HS-5 (cell line): ENCODE data around the gene MPIG6B.
A peak's percentile ranks its signal among the peaks of the same experiment; 100 is the strongest.

ENCODE experiments used
- DNase-seq: peaks from one replicate; pipeline ENCODE4 v3.0.0-alpha.2; 2012; ENCODE audit warnings: low read depth

Gene MPIG6B

DNA sequence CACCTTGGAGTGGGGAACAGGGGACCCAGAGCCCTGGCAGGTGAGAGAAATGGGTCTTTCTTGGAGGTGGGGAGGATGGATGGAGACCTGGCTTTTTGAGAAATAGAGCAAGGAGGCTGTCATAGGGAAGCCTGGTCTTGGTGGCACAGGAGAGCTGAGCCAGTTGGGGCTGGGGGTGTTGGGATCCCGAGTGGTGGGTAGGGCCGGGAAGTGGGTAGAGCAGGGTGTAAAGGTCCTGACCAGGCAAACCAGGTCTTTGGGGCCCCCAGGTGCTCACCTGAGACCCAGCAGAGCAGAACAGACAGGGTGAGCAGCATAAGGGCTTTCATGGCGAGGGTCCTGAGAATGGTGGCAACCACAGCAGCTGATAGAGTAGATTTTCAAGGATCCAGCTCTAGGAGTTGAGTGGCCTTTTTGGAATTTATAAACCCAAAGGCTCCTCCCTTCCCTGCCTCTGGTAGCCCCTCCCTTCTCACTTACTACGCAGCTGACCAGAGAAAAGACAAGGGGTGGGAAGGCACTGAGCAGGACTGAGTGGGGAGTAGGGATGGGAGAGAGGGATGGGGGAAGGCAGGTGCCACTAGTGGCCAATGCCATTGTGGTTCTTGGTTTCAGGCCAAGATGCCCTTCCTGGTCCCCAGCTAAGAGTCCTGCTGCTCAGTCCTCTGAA is 1.7 kb upstream of the MPIG6B start, which contains the start of gene LY6G6C:
TSS of gene LY6G6C (minus strand) at position 396 of the 670 bp plus-strand sequence. CDS start at position 329, 67 bp downstream.
- DNase-seq: no peak

DNA sequence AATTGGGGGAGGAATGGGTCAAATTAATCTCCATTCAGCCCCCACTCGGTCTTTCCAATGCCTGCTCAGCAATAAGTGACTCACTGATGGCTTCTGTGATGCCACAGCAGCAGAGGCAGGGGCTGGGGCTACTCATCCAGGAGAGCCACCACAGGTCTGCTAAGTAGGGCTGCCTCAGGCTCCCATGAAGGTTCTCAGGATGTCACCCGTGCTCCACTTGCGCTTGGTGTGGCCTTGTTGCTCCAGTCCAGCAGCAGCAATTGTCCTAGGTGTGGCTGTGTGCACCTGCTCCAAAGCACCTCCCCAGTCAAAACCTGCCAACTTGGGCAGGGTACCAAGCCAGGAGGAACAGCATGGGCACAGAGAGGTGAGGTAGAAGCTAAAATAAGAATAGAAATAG is 1.0 kb upstream of the MPIG6B start:
- DNase-seq: no peak

DNA sequence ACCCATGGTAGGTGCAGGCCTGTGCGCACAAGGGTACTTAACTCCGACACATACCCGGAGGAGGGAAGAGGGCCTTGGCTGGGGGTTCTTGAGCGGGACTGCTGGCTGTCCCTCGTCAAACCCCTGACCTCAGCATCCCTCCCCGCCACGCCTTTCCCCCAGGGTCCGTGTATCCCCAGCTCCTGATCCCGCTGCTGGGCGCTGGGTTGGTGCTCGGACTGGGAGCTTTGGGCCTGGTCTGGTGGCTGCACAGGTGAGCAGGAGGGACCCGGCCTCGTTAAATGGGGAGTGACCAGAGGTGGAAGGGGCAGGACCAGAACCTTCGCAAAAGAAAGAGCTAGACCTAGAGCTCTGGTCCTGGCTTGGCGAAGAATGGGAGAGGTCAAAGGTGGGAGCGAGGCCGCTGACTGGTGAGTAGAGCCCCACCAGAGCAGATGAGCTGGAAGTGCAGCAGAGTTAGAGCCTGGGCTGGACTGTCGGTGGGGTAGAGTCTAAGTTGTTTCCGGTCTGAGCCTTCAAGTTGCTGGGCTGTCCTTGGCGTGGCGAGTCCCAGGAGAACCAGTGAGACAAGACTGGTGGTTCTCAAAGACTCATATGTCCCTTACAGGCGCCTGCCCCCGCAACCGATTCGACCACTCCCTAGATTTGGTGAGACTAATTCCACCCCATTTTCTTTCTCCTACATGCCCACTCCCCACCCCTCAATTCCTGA is 963 bp downstream of the MPIG6B start:
- no peak for DNase-seq

DNA sequence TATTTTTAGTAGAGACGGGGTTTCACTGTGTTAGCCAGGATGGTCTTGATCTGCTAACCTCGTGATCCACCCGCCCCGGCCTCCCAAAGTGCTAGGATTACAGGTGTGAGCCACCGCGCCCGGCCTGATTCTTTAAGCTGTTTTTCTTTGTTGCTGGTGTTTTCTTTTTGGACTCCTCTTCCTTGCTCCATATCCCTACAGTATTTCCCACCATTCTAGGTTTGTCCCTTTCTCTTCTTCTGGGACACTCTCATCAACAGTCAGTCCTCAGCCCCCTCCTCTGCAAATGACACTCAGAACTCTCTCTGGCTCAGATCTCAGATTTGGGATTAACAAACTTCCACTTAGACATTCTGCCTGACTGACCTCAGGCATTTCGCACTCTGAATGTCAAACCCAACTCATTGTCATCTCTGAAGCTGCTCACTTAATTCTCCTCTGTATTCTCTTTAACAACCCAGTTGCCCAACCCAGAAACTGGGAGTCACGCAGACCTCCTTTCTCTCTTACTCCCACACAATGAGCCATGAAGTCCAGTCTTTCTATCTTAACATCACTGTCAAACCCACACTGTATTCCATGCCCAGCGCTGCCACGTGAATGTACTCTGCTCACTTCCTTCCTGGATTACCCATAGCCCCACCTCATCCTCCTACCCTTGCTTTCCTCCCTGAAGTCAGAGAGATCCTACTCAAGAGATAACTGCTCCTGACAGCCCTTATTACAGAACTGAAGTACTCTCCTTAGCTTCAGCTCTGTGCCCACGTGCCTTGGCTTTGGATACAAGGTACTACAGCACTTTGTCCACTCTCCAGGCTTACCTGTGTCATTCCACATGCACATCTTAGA is 2.6 kb downstream of the MPIG6B start:
- no peak for DNase-seq

DNA sequence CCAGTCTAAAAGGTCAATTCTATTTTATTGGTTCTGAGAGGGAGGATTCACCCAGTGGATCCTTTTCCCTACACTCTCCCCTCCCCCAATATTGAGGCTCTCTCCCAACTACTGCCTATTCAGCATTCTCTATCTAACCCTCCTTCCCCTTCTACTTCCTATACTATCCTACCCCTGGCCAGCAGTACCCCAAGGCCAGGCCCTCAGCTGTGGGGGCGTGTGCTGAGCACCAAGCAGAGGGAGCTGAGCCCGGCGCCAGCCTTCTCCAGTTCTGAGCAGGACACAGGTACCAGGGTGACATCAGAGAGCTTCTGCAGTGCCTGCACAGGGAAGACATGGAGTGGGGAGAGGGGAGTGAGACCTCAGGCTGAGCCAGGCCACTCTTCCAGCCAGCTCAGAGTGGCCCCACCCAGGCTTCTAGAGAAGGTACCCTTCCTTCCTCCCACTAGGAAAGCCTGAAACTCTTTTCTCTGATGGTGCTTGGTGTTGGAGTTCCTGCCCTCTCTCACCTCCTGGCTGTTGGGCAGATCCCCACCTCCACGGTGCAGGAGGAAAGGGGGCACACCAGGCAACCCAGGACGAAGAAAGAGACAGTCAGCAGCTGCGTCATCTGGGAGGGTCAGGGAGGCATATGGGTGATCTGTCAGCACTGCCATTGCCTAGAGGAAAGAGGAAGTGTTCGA is 4.0 kb downstream of the MPIG6B start:
- no peak for DNase-seq

DNA sequence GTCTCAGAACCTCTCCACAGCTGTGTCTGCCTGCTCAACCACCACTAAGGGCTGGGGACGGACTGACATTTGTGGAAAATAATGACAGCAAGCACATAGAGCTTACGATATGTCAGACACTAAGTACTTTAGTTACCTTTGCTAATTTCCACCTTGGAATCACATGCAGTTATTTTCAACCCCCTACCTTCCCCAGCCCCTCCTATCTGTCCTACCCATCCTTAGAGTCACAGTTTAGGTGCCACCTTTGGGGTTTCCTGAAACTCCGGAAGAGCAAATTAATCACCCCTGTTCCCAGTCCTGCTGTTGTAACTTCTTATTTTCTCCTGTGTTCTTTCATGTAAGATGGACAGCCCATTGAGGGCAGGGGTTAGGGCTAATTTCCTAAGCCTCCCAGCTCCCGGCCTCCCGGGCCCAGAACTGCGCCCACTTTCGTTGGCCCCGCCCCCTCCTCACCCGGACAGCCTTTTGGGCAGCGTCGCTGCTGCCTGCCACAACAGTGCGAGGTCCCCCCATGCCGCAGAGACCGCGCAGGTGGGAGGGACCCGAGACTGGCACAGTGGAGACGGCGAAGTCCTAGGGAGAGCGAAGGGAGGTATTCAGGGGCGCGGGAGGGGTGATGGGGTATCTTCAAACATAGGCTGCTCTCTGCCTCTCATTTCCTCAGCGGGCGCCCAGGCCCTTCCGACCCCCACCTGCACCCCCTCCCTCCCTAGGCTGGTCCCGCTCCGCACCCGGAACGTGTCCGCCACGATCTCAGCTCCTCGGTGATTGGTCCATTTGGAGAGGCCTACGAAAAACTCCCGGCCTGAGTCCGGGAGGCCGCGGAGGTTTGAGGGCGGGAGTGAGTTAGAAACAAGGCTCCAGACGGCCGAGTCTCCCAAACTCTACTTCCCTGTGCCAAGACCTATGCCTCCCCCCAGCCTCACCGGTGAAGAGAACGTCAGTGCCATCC is 4.8 kb downstream of the MPIG6B start:
- DNase-seq: no peak

DNA sequence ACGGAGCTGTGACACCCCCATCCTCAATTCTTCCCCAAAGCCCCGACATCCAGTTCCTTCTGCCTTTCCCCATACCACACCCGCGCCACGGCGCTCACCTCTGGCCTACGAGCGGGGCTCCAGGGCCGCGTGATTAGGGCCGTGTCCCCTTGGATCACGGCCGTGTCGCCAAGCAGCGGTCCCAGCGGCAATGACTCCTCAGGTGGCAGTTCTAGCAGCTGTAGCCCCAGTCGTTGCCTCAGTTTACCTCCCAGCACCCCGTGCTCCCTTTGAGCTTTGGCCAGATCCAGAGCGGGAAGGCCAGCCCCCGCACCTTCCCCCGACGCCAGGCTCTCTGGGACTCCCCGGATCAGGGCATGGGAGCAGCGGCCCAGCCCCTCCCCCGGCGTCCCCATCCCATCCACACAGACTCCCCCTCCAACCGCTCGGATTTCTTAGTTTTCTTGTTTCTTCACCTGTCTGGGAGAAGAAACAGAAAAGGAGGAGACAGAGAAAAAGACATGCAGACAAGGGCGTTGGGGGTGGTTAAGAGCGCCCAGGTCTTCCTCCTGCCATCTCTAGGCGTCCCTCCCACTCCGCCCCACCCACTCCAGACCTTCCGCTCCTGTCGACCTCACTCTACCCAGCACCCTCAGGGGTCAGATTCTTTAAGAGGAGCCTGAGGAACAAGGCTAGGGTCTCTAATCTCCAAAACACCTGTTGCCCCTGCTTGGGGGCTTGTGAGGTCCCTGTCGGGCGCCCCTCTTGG is 5.8 kb downstream of the MPIG6B start, which contains the start of gene DDAH2:
TSS of gene DDAH2 (minus strand) at position 533 of the 748 bp plus-strand sequence. CDS start at position 395, 138 bp downstream.
- DNase-seq: no peak

DNA sequence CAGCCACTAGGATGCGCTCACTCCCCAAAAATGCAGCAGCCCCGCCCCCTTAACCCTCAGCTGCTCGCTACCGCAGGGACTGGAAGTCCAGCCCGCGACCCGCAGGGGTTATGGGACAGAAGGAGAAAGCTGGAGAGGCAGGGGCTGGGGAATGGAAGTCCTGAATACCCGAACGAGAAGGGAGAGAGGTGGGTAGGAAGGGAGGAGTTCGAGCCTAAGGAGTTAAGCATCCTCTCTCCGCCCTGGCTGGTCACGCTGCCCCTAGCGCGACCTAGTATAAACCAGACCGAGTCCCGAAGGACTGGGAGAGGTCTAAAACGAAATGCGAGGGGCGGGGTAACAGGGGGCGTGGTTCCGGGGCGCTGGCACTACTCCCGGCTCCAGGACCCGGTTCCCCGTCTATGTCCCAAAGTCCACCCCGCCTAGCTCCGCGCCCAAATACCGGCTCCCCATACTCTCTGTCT is 6.4 kb downstream of the MPIG6B start:
- DNase-seq: no peak

DNA sequence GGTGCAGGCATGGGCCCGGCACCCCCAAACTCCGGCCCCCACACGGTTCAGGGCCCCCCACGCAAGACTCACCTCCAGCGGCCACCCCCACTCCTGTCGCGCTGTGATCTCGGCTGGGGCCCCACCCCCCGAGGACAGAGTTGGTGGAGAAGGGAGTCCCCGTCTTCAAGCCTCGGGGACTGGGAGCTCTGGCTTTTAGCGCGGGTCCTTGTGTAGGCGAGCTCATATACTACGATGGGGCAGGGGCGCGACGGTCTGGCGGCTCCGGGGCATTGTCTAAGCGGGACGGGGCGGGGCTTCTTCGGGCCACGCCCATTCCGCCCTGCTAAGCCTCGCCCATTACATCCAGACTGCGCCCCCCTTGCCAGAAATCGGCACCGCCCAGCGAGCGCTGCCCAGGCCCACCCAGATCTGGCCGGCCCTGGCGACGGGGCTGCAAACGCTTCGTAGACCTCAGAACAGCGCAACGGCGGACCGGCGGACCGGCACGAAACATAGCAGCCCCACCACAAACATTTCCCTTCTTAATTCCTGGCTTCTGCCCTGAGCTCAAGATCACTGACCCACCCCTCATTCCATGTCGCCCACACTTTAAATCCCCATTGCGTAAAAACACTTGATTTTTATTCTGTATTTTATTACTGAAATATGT is 6.9 kb downstream of the MPIG6B start:
- DNase-seq: no peak

DNA sequence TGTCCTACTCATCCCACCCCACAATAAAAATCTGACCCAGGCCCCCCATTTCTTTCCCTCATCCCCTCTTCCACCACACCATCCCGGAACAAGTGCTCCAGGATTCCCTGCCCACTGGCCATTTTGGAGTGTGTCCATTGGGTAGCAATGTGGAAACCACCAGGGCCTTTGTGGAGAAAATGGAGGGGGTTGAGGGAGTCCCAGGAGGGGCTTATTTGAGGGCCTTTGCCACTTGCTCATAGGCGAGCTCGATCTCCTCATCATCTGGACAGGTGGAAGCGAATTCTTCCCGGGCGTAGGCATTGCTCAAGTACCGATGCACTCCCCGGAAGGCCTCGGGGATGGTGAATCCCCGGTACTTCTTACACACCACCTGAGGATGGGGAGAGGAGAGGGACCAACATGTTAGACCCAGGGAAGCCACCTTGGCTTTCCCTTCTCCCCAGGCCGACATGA is 7.5 kb downstream of the MPIG6B start:
- DNase-seq: no peak

DNA sequence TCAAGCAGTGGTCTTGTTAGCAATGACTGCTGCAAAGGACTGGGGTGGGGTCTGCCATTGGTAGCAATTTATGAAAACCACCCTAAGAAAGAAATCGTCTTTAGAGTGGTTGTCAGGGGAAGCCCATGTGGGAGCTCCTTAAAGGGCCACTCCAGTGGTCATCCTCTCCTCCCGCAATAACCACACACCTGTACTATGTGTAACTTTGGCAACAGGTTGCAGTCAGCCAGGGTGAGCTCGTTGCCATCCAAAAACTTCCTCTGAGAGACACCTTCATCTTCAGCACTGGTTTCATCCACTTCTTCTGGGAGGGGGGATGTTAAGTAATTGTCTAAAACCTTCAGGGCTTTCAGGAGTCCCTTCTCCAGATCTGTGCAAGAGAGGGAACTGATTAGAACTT is 8.9 kb downstream of the MPIG6B start:
- DNase-seq: no peak

DNA sequence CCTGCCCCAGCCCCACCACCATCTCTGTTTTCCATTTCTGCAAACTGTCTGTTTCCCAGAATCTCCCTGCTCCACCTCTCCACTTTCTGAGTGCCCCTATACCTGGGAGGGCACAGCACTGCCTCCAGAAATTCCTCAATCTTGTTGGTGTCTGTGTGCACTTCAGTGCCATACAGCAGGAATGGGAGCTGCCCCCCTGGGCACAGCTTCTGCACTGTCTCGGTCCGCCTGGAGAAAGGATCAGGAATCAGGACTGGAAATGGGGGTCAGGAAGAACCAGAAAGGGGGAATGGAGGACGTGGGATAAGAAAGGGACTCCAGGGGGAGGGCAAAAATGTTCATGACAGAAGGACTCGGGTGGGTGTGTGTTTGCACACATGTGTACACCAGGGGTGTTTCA is 10.6 kb downstream of the MPIG6B start:
- no peak for DNase-seq

DNA sequence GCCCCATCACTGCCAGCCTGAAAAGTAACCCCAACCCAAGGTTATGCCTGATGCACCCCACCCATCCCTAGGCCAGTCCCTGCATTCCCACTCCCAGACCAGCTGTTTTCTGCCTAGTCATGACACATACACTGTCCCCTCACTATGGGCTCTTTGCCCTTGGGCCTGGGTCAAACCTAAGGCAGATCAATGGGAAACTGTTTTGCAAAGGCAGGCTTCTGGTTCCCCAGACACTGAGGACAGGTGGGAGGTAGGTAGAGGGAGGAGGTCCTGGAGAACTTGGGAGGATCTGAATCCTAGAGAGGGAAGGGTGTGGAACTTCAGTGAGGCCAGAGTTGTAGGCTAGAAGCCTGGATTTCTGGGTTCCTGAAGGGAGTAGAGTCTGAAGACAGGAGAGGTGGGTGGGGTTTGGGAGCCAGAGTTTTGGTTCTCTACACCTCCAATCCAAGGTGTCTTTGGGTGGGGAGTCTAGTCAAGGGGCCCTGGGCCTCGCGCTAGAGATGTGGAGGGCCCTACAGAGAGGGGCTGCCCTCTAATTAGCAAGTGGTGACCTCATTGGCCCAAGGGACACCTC is 11.2 kb downstream of the MPIG6B start:
- no peak for DNase-seq

DNA sequence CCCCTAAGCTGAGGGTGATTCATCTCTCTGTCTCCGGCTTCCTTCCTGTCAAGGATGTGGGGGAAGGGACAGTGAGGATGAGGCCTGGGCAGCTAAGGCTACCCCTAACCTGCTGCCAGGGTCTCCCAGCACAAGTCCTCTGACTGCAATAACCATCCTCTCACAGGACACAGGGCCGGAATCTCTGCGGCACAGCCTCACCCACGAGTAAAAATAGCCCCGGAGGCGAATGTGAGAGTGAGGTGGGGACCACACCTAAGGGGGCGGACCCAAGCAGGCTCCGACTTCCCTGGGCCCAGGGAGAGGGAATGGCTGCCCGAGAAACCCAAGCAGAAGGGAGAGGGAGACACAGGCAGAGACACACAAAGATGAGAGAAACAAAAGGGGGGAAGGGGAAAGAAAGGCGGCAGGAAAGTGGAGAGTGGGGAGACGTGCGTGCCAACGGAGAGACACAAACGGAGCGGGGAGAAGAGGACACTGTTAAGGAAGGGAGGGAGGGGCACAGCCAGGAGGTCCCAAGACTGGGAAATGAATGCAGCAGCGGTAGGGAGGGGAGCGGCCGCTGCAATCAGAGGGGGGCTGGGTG is 11.7 kb downstream of the MPIG6B start:
- DNase-seq: peak; percentile 78

DNA sequence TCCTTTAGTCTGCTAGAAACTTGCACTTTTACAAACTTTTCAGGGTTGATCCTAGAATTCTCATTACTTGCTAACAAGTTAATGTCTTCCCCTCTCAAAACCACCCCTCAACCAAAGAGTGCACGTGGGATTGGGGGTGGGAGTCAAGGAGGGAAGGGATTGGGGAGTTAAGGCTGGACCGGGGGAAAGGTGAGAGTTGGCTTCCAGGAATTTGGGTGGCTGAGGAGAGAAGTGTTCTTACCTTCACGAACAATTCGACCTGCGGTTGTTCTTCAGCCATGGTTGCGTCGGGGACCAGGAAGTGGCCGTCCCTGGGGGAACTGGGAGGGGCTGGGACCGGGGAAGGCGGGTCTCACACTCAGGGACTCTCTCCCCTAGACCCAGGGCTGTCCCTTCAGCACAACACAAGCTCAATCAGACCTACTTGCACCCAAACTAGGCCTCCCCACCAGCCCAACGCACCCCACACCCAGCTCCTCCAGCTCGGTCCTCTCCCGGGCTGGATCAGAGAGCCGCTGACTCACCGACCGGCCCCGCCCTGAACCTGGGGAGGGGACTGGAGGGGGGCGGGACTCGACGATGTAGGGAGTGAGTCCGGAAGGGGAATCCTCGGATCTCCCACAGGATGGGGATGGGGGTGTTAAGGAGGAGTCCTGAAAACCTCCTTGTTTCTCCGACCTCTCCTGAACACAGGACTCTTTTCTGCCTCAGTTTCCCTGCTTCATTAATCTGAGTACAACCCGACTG is 13.0 kb downstream of the MPIG6B start, which contains the start of gene CLIC1:
TSS of gene CLIC1 (minus strand) at position 510 of the 747 bp plus-strand sequence. CDS start at position 280, 230 bp downstream.
- DNase-seq: no peak

DNA sequence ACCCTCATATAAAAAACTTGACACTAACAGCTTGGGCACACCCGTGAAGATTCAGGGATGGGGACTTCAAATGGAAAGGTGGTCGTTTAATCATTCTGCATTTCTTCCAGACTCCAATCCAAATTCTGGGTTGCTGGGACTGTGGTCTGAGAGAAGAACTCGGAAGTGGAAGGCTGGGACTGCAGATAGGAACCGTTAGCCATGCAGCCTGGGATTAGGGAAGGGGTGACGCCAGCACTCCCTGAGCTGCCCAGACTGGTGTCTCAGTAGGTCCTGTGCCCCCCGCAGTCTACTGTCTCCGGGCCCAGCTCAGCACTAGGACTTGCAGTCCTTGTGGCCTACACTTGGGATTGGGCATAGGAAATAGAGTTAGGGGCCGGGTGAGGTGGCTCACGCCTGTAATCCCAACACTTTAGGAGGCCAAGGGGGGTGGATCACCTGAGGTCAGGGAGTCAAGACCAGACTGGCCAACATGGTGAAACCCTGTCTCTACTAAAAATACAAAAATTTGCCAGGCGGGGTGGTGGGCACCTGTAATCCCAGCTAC is 13.7 kb downstream of the MPIG6B start:
- no peak for DNase-seq

DNA sequence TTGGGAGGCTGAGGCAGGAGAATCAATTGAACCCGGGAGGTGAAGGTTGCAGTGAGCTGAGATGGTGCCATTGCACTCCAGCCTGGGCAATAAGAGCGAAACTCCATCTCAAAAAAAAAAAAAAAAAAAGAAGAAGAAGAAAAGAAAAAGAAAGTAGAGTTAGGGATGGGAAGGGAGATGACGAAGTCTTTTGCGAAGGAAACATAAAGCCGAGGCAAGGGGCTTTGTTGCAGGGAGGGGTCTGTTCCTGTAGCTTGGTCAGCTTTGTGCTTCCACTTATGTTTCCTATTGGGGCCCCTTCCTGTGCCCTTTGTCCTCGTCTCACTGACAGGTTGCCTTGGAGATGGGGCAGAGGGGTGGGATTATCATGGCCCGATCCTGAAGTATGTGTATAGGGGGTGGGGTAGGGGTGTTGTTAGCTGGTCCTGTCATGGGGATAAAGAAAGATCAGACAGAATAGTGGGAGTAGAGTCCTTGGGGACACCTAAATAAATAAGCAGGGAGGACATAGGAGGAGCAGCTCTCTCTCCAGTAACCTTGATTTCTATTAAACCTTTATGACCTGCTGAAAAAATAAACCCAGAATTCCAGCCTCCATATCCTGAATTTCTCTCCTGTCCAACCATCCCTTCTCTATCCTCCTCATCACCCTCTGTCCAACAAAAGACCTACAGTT is 14.3 kb downstream of the MPIG6B start:
- no peak for DNase-seq
